Prostate gland (tissue), 2 donors: Measurements from ENCODE around the gene NUDT4B.
"Not testable (repeated sequence)": the region's sequence is repeated elsewhere in the genome, so short reads cannot be mapped to it uniquely, and the experiment has no call there.

Experiments used
- POLR2AphosphoS5 ChIP-seq: sonication (generic); formaldehyde crosslinking; IDR thresholded peaks from one replicate; pipeline ENCODE4 v1.6.1; 2017; ENCODE audit warnings: antibody characterized with exemption
- TF ChIP-seq, protein P1 (sequence below), 4 experiments: fragments of 200-600 bp in 2 of 4; fragments of 450-650 bp in 2 of 4; sonication (generic) in 2 of 4; IDR thresholded peaks; 1 replicate in 3 of 4; 2 replicates in 1 of 4; pipeline ENCODE4 v1.5.1; 2016 to 2019; ENCODE audit warnings: antibody characterized with exemption in 4 of 4, mild to moderate bottlenecking in 2 of 4, moderate library complexity in 2 of 4

DNA sequence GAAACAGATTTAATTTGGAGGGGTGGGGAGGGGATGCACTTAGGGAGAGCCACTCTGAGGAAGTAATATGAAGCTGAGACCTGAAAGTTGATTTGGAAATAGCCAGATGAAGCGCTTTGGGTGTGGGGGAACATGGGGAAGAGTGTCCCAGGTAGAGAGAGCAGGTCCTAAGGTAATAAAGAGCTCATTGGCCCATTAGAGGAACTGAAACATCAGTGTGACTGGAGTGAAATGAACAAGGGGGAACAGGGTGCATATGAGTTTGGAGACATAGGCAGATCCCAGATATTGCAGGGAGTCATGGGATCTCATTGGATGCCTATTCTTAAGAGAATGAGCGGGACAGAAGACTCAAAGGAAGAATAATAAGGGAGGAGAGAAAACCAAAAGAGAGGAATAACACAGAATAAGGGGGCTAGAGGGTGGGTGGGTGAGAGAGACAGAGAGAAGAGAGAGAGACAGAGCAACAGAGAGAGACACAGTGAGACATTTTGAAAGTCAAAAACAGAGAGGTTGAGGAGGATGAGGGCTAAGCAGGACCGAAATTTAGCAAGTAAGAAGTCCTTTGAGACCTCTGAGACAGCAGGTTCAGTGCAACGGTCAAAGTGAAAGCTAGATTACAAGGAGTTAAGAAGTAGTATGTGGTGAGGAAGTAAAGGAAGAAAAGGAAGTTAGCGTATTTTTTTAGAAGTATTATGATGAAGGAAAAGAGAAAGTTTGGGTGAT lies 14.8 kb upstream of the NUDT4B start:
- TF ChIP-seq, protein P1, sequence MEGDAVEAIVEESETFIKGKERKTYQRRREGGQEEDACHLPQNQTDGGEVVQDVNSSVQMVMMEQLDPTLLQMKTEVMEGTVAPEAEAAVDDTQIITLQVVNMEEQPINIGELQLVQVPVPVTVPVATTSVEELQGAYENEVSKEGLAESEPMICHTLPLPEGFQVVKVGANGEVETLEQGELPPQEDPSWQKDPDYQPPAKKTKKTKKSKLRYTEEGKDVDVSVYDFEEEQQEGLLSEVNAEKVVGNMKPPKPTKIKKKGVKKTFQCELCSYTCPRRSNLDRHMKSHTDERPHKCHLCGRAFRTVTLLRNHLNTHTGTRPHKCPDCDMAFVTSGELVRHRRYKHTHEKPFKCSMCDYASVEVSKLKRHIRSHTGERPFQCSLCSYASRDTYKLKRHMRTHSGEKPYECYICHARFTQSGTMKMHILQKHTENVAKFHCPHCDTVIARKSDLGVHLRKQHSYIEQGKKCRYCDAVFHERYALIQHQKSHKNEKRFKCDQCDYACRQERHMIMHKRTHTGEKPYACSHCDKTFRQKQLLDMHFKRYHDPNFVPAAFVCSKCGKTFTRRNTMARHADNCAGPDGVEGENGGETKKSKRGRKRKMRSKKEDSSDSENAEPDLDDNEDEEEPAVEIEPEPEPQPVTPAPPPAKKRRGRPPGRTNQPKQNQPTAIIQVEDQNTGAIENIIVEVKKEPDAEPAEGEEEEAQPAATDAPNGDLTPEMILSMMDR (IDR thresholded peaks at IDR 0.05) = not testable (repeated sequence)
- not testable (repeated sequence) for TF ChIP-seq POLR2AphosphoS5
